Motor neuron (in vitro differentiated cells): Measurements from ENCODE around the gene AMIGO1. TPM values are rescaled to one million over a fixed set of nuclear protein-coding genes. Genes with fewer than 3 reads are reported as not detected.
"Not testable (repeated sequence)": the region's sequence is repeated elsewhere in the genome, so short reads cannot be mapped to it uniquely, and the experiment has no call there.

Experiments
- ATAC-seq, 8 experiments: fragments of 200-7000 bp; cut with Tn5 transposase; replicated peaks in 6 of 8; 2 replicates each; pipeline ENCODE4 v1.8.0; 2021; ENCODE audit warnings: mild to moderate bottlenecking in 8 of 8, moderate library complexity in 8 of 8
- H3K27ac ChIP-seq, 2 donors: fragments of 250-450 bp; sonication (Bioruptor Pico); 2 replicates each; pipeline ENCODE4 v1.9.0; 2021; ENCODE audit warnings: antibody characterized with exemption in 2 of 2, mild to moderate bottlenecking in 2 of 2, moderate library complexity in 1 of 2
- H3K4me1 ChIP-seq, 2 donors: fragments of 250-450 bp; sonication (Bioruptor Pico); replicated peaks in 1 of 2; 2 replicates each; pipeline ENCODE4 v1.6.1; 2021; ENCODE audit warnings: antibody characterized with exemption in 2 of 2, mild to moderate bottlenecking in 2 of 2, moderate library complexity in 1 of 2
- H3K4me3 ChIP-seq, 5 donors: fragments of 250-450 bp; sonication (Bioruptor Pico); 2 replicates each; pipeline ENCODE4 v1.9.0; 2021; ENCODE audit warnings: antibody characterized with exemption in 5 of 5, mild to moderate bottlenecking in 5 of 5, moderate library complexity in 4 of 5
- WGBS, 10 experiments: fragments of 450-650 bp; shearing (Covaris generic); methylation state at CpG; one replicate each; pipeline ENCODE4 v1.0.0; 2022; 5-methylcytosine and 5-hydroxymethylcytosine counted together
- in situ Hi-C, 9 experiments: fragments of 400-800 bp; cut with MboI; loops; one replicate each; pipeline ENCODE4 v1.15.0; 2021; ENCODE audit warnings: low sequenced_read_pairs in 9 of 9, low pct_unique_long_range_greater_than_20kb in 2 of 9; ENCODE audit not compliant: unreplicated experiment in 9 of 9
- total RNA-seq, 8 experiments: library from RNA; unstranded; fragments of 300-600 nt; gene quantifications; 2 replicates each; pipeline versions ENCODE4 v1.2.3 to v1.2.4, GENCODE V29; 2022

AMIGO1 gene
- total RNA-seq, 8 experiments from 2014 or later = 3.5 to 11.5 (median 6.7) TPM

DNA sequence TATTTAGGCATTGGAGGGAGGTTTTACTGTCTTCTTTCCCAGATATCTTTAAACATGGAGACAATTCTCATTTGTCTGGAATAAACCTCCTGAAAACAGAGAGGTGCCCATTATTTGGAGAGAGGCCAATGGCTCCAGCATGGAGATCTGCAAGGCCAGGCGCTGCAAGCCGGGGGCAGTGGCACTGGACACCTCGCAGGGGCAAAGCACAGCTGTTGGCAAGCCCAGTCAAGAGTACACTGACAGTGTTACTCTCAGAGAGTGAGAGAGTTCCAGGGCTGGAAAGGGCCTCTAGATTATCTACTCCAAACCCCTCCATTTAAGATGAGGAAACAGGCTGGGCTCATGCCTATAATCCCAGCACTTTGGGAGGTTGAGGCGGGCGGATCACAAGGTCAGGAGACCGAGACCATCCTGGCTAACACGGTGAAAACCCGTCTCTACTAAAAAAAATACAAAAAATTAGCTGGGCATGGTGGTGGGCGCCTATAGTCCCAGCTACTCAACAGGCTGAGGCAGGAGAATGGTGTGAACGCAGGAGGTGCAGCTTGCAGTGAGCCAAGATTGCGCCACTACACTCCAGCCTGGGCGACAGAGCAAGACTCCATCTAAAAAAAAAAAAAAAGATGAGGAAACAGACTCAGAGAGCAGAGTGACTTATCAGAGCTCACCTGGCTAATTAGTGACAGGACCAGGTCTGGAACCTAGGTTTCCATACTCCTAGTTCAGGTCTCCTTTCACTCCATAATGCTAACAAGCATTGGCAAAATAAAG lies 36.1 kb downstream of the AMIGO1 start:
- H3K4me3 ChIP-seq, ATAC-seq, H3K27ac ChIP-seq, in situ Hi-C loops, H3K4me1 ChIP-seq: not testable (repeated sequence)
- WGBS, 10 experiments = 35 to 100% (median 75%) methylated on average over 2 to 12 of the region's 12 CpGs; no CpG with 5 or more reads in 4 of the 10 experiments

- ATAC-seq = no peak
- Histone ChIP-seq H3K4me3 (no peak overlapping the region), H3K4me1 (peaks cover 0 to 2% of the 10 kb centered on the region in 2 donors), H3K27ac (no peak overlapping the region)
- 17 to 71% (median 32%) methylated on average over 1 to 3 of the region's 3 CpGs; no CpG with 5 or more reads in 4 of the 10 experiments for WGBS, 10 experiments
- in situ Hi-C loops = no loop called here
Observed at GRCh38 chr1:109472779-109473178, 36.7 kb downstream of the AMIGO1 start.

GRCh38 chr1:109470245-109470644 lies 39.3 kb downstream of the AMIGO1 start:
- H3K4me1 ChIP-seq = peaks cover 0 to 2% of the 10 kb centered on the region in 2 donors
- no peak overlapping the region for H3K27ac ChIP-seq
- in situ Hi-C loops = no loop called here
- no peak for ATAC-seq
- H3K4me3 ChIP-seq = no peak overlapping the region
- 0 to 93% (median 40%) methylated on average over 1 to 6 of the region's 6 CpGs; no CpG with 5 or more reads in 2 of the 10 experiments for WGBS, 10 experiments

GRCh38 chr1:109468903-109469302 lies 40.6 kb downstream of the AMIGO1 start:
- no peak overlapping the region for H3K4me3 ChIP-seq
- no peak for ATAC-seq
- peaks cover 2 to 4% of the 10 kb centered on the region in 2 donors for H3K4me1 ChIP-seq
- WGBS, 10 experiments = 0 to 20% (median 3%) methylated on average over 1 to 2 of the region's 2 CpGs
- in situ Hi-C loops = no loop called here
- H3K27ac ChIP-seq = no peak overlapping the region

- Histone ChIP-seq H3K4me1 (peaks cover 2 to 4% of the 10 kb centered on the region in 2 donors), H3K4me3 (no peak overlapping the region), H3K27ac (no peak overlapping the region)
- ATAC-seq = no peak
- in situ Hi-C loops = no loop called here
- WGBS, 10 experiments = 55 to 100% (median 73%) methylated on average over 1 of the region's 1 CpG; no CpG with 5 or more reads in 4 of the 10 experiments
Observed at GRCh38 chr1:109468061-109468460, 41.5 kb downstream of the AMIGO1 start.

DNA sequence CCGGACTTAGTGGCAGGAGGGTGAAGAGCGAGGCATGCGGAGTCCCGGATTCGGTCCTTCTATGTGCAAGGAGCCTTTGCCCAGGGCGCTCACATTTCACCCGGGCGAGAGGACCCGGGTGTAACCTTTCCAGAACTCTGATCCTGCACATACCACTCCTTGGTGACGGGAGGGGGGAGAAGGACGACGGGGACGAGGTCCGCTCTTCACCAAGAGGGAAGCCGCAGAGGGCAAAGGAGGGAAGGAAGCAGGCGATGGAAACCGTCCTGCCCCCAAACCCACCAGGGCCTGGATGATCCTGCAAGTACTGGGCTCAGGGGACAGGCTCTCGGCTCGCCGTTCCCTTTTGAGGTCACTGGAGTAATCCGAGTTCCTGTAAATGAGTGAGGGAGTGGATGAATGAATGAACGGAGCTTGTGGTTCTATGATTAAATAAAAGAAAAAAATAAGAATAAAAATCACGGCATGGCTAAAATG lies 42.2 kb downstream of the AMIGO1 start:
- Histone ChIP-seq H3K27ac (no peak overlapping the region), H3K4me1 (peaks cover 2 to 4% of the 10 kb centered on the region in 2 donors), H3K4me3 (peak overlapping the region in 2 of 5 donors; percentile 36 to 38)
- 20 to 100% (median 47%) methylated on average over 1 to 12 of the region's 23 CpGs; no CpG with 5 or more reads in 1 of the 10 experiments for WGBS, 10 experiments
- in situ Hi-C loops = no loop called here
- ATAC-seq = peak in 4 of 8 experiments; percentile 7 to 35 (median 25)

GRCh38 chr1:109466452-109467300 lies 42.9 kb downstream of the AMIGO1 start, which contains the start of gene SYPL2:
Gene SYPL2 (plus strand): TSS chr1:109466546. CDS start chr1:109466844, 298 bp downstream.
- peak; percentile 75 to 88 (median 80) for ATAC-seq
- WGBS, 10 experiments = 0% methylated on average over 5 of the region's 88 CpGs; no CpG with 5 or more reads in 9 of the 10 experiments
- no peak within 1 kb of the TSS for H3K27ac ChIP-seq
- in situ Hi-C loops = no loop called here
- H3K4me3 ChIP-seq = peak within 1 kb of the TSS; percentile 17 to 38 (median 32)
- H3K4me1 ChIP-seq = peaks cover 2 to 4% of the 10 kb centered on the region in 2 donors

DNA sequence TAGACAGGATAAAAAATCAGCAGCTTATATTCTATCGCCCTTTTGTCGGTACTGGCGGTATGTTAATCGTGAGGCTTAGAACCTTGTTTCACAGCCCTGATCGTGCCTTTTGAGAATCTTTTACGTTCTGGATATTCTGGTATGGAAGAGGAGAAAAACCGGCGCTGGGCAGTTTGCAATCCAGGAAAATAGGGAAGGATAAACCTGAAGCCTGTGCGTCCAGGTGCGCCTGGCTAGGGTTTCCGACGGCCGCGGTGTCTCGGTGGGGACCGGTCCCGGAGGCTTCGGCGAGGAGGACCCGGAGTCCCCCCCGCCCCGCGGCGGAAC lies 43.4 kb downstream of the AMIGO1 start:
- H3K27ac ChIP-seq = no peak overlapping the region
- H3K4me3 ChIP-seq = peak overlapping the region; percentile 17 to 38 (median 32)
- ATAC-seq = no peak
- peaks cover 2 to 4% of the 10 kb centered on the region in 2 donors for H3K4me1 ChIP-seq
- in situ Hi-C loops = no loop called here
- 0 to 19% (median 4%) methylated on average over 2 to 14 of the region's 24 CpGs; no CpG with 5 or more reads in 2 of the 10 experiments for WGBS, 10 experiments

GRCh38 chr1:109457819-109458218 lies 51.7 kb downstream of the AMIGO1 start:
- 33 to 84% (median 71%) methylated on average over 1 to 4 of the region's 4 CpGs for WGBS, 10 experiments
- no peak overlapping the region for H3K4me3 ChIP-seq
- H3K4me1 ChIP-seq = no peaks in the 10 kb centered on the region
- no peak for ATAC-seq
- no peak overlapping the region for H3K27ac ChIP-seq
- in situ Hi-C loops = no loop called here

GRCh38 chr1:109454497-109455133 lies 54.9 kb downstream of the AMIGO1 start:
- in situ Hi-C loops = no loop called here
- no peak for ATAC-seq
- Histone ChIP-seq H3K4me1 (no peaks in the 10 kb centered on the region), H3K27ac (no peak overlapping the region), H3K4me3 (no peak overlapping the region)
- WGBS, 10 experiments = 29 to 100% (median 85%) methylated on average over 1 of the region's 1 CpG
